ENCODE data around the gene HLA-DOB. TPM values are rescaled to one million over a fixed set of nuclear protein-coding genes. Genes with fewer than 3 reads are reported as not detected.

The HLA-DOB gene
- total RNA-seq, 1 donor from 2014 or later, result 0.20 TPM

DNA sequence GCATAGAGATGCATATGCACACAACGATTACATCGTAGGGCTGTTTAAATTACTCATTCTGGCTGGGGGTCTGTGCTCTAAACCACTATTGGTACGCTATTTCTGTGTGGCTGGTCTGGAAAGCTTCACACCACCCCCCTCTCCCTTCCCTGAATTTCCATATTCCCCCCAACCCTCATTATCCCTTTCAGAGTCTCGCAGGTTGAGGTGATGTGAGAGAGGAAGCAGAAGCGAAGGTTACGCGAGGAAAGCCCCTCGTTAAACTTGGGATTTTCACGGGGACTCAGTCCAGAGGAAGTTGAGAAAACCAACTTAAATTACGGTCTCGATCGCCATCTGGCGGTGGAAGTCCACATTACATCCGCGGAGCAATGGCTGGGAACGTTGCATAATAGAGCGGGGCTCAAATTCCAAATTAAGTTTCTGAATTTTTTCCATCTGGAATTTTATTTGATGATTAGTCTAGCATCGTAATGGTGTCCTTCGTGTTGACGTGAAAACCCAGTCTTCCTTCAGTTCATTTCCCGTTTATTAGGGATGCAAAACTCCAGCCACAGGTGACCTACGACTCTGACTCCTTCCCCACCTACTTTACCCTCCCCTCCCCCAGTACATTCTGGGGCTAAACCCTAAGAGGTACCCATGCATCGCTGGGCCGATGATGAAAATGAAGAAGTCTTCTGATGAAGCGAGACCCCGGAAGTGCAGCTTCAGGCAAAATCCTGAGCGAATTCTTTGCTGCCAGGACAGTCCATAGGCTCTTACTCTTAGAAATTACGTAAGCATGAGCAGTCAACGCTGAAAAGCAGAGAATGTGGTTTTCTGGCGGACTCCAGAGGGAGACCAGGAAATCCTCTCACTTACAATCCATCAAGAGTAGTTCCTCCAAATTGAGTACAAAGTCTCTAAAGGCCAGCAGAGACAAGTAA is 19.7 kb downstream of the HLA-DOB start:
- peak overlapping the region; percentile 24 for H3K9ac ChIP-seq (ENCODE audit: low read length)
- H2AFZ ChIP-seq (ENCODE audit: low read depth, low read length), result peak overlapping the region; percentile 68
- FAIRE-seq, result peak; percentile 89
- no peak overlapping the region for H3K27ac ChIP-seq (ENCODE audit: low read depth, low read length)
- H3K4me3 Mint-ChIP-seq (ENCODE audit: unreplicated experiment), result peak overlapping the region; percentile 74
- H3K36me3 ChIP-seq (ENCODE audit: insufficient read depth, low read length), result no peaks in the 10 kb centered on the region
- H3K4me2 ChIP-seq (ENCODE audit: low read length), result peak overlapping the region; percentile 81
- H3K4me1 Mint-ChIP-seq (ENCODE audit: low read depth, unreplicated experiment), result peaks cover 11% of the 10 kb centered on the region
- H3K27me3 Mint-ChIP-seq (ENCODE audit: low read depth, unreplicated experiment), result peaks cover 27% of the 10 kb centered on the region
- H4K20me1 ChIP-seq (ENCODE audit: insufficient read depth, low read length), result no peaks in the 10 kb centered on the region
- no peaks in the 10 kb centered on the region for H3K9me3 ChIP-seq (ENCODE audit: insufficient read depth, low read depth, low read length)
- H3K79me2 ChIP-seq (ENCODE audit: insufficient read depth, low read length), result no peaks in the 10 kb centered on the region
- no peak for TF ChIP-seq EZH2 (IDR thresholded peaks at IDR 0.05; ENCODE audit: insufficient read depth, low read length)
- TF ChIP-seq, protein P1, sequence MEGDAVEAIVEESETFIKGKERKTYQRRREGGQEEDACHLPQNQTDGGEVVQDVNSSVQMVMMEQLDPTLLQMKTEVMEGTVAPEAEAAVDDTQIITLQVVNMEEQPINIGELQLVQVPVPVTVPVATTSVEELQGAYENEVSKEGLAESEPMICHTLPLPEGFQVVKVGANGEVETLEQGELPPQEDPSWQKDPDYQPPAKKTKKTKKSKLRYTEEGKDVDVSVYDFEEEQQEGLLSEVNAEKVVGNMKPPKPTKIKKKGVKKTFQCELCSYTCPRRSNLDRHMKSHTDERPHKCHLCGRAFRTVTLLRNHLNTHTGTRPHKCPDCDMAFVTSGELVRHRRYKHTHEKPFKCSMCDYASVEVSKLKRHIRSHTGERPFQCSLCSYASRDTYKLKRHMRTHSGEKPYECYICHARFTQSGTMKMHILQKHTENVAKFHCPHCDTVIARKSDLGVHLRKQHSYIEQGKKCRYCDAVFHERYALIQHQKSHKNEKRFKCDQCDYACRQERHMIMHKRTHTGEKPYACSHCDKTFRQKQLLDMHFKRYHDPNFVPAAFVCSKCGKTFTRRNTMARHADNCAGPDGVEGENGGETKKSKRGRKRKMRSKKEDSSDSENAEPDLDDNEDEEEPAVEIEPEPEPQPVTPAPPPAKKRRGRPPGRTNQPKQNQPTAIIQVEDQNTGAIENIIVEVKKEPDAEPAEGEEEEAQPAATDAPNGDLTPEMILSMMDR (IDR thresholded peaks at IDR 0.05; ENCODE audit: insufficient read depth, low read depth, low read length), result peak; percentile 92
- no peaks in the 10 kb centered on the region for H3K4me1 ChIP-seq (ENCODE audit: insufficient read depth, low read length)
- peaks cover 2% of the 10 kb centered on the region for H3K36me3 Mint-ChIP-seq (ENCODE audit: low read depth, unreplicated experiment)
- H3K4me3 ChIP-seq (ENCODE audit: insufficient read depth, low read depth, low read length), result peak overlapping the region; percentile 27
- H3K9me3 Mint-ChIP-seq (ENCODE audit: unreplicated experiment), result peaks cover 7% of the 10 kb centered on the region
- DNase-seq (ENCODE audit: low read depth), result peak; percentile 19
- peaks cover 41% of the 10 kb centered on the region for H3K27me3 ChIP-seq (ENCODE audit: insufficient read depth, low read length)
- peak overlapping the region; percentile 81 for H3K27ac Mint-ChIP-seq (ENCODE audit: unreplicated experiment)

- peaks cover 2% of the 10 kb centered on the region for H3K36me3 Mint-ChIP-seq (ENCODE audit: low read depth, unreplicated experiment)
- Histone ChIP-seq H3K27me3 (ENCODE audit: insufficient read depth, low read length) (peaks cover 40% of the 10 kb centered on the region), H3K36me3 (ENCODE audit: insufficient read depth, low read length) (no peaks in the 10 kb centered on the region), H2AFZ (ENCODE audit: low read depth, low read length) (no peak overlapping the region), H3K27ac (ENCODE audit: low read depth, low read length) (no peak overlapping the region), H4K20me1 (ENCODE audit: insufficient read depth, low read length) (no peaks in the 10 kb centered on the region), H3K4me1 (ENCODE audit: insufficient read depth, low read length) (no peaks in the 10 kb centered on the region), H3K79me2 (ENCODE audit: insufficient read depth, low read length) (no peaks in the 10 kb centered on the region), H3K9me3 (ENCODE audit: insufficient read depth, low read depth, low read length) (no peaks in the 10 kb centered on the region), H3K4me2 (ENCODE audit: low read length) (no peak overlapping the region), H3K4me3 (ENCODE audit: insufficient read depth, low read depth, low read length) (no peak overlapping the region), H3K9ac (ENCODE audit: low read length) (no peak overlapping the region)
- no peak overlapping the region for H3K4me3 Mint-ChIP-seq (ENCODE audit: unreplicated experiment)
- peaks cover 31% of the 10 kb centered on the region for H3K27me3 Mint-ChIP-seq (ENCODE audit: low read depth, unreplicated experiment)
- H3K27ac Mint-ChIP-seq (ENCODE audit: unreplicated experiment), result no peak overlapping the region
- H3K4me1 Mint-ChIP-seq (ENCODE audit: low read depth, unreplicated experiment), result peaks cover 11% of the 10 kb centered on the region
- peaks cover 7% of the 10 kb centered on the region for H3K9me3 Mint-ChIP-seq (ENCODE audit: unreplicated experiment)
- TF ChIP-seq EZH2 (IDR thresholded peaks at IDR 0.05; ENCODE audit: insufficient read depth, low read length), result no peak
- TF ChIP-seq, protein P1 (IDR thresholded peaks at IDR 0.05; ENCODE audit: insufficient read depth, low read depth, low read length), result no peak
- FAIRE-seq, result no peak
- no peak for DNase-seq (ENCODE audit: low read depth)
These were observed 22.3 kb downstream of the HLA-DOB start for GRCh38 chr6:32794510-32794909.

All from astrocyte (in vitro differentiated cells and primary cell).